IMR-90 (cell line): ENCODE data around the gene CCNJL. TPM values are rescaled to one million over a fixed set of nuclear protein-coding genes. Genes with fewer than 3 reads are reported as not detected.

Source experiments
- ATAC-seq: fragments of 200-7000 bp; cut with Tn5 transposase; 2 replicates; pipeline ENCODE4 v1.9.1; 2020; ENCODE audit warnings: low read depth, mild to moderate bottlenecking, moderate library complexity
- BruUV-seq: library from RNA; stranded (reverse); fragments of 400-500 nt; replicated peaks from 2 replicates; lab custom pipeline; 2021; lab: Mats Ljungman, UMichigan
- CTCF ChIA-PET: fragments of 300-600 bp; formaldehyde crosslinking; extraction: SDS; loops from one replicate; lab custom pipeline; 2021; ENCODE audit warnings: antibody characterized with exemption; lab: Yijun Ruan, JAX
- POLR2A ChIA-PET: fragments of 300-600 bp; sonication (Branson Sonifier 250); formaldehyde crosslinking; loops from one replicate; lab custom pipeline; 2022; ENCODE audit warnings: antibody characterized with exemption; ENCODE audit not compliant: unreplicated experiment; lab: Charles Lee
- DNase-seq: peaks from one replicate; pipeline ENCODE4 v3.0.0; 2013
- H2AFZ ChIP-seq: replicated peaks from 2 replicates; pipeline ENCODE3; 2013; ENCODE audit warnings: low read length, mild to moderate bottlenecking; ENCODE audit not compliant: poor library complexity
- H2AK5ac ChIP-seq: 2 replicates; pipeline ENCODE4 v1.6.1; 2013; ENCODE audit warnings: low read depth, low read length, inconsistent platforms
- H2AK9ac ChIP-seq: replicated peaks from 2 replicates; pipeline ENCODE3; 2013; ENCODE audit warnings: mild to moderate bottlenecking, low read depth, low read length, moderate library complexity; ENCODE audit not compliant: poor library complexity
- H2BK120ac ChIP-seq: 2 replicates; pipeline ENCODE4 v1.6.1; 2013; ENCODE audit warnings: low read depth, low read length, inconsistent platforms
- H2BK15ac ChIP-seq: 3 replicates; pipeline ENCODE4 v1.6.1; 2013; ENCODE audit warnings: low read depth, low read length, inconsistent platforms
- H2BK20ac ChIP-seq: 2 replicates; pipeline ENCODE4 v1.6.1; 2013; ENCODE audit warnings: low read depth, mild to moderate bottlenecking, inconsistent platforms, low read length, moderate library complexity
- H2BK5ac ChIP-seq: 2 replicates; pipeline ENCODE4 v1.6.1; 2013; ENCODE audit warnings: mild to moderate bottlenecking, low read depth, low read length, inconsistent platforms; ENCODE audit not compliant: poor library complexity, severe bottlenecking
- H3K14ac ChIP-seq: replicated peaks from 2 replicates; pipeline ENCODE4 v1.6.1; 2013; ENCODE audit warnings: low read depth, low read length, inconsistent platforms
- H3K18ac ChIP-seq: 2 replicates; pipeline ENCODE4 v1.6.1; 2013; ENCODE audit warnings: low read depth, low read length, control low read depth
- H3K23ac ChIP-seq: 2 replicates; pipeline ENCODE4 v1.6.1; 2013; ENCODE audit warnings: low read depth, low read length, inconsistent platforms
- H3K27ac ChIP-seq: 2 replicates; pipeline ENCODE4 v1.5.1; 2013; ENCODE audit warnings: mild to moderate bottlenecking, control low read depth, low read length; ENCODE audit not compliant: insufficient read depth
- H3K27me3 ChIP-seq: 2 replicates; pipeline ENCODE4 v1.6.1; 2013; ENCODE audit warnings: low read length; ENCODE audit not compliant: control insufficient read depth, insufficient read depth
- H3K36me3 ChIP-seq: 2 replicates; pipeline ENCODE4 v1.6.1; 2013; ENCODE audit warnings: low read length, mixed read lengths; ENCODE audit not compliant: control insufficient read depth, insufficient read depth
- H3K4ac ChIP-seq: 2 replicates; pipeline ENCODE4 v1.6.1; 2013; ENCODE audit warnings: low read depth, low read length, inconsistent platforms
- H3K4me1 ChIP-seq: 2 replicates; pipeline ENCODE4 v1.6.1; 2013; ENCODE audit warnings: low read length, mixed read lengths; ENCODE audit not compliant: control insufficient read depth, insufficient read depth
- H3K4me2 ChIP-seq: 2 replicates; pipeline ENCODE4 v1.6.1; 2013; ENCODE audit warnings: low read depth, mild to moderate bottlenecking, control low read depth, low read length, moderate library complexity
- H3K4me3 ChIP-seq: 2 replicates; pipeline ENCODE4 v1.5.1; 2013; ENCODE audit warnings: low read depth, mild to moderate bottlenecking, control low read depth, low read length, moderate library complexity; ENCODE audit not compliant: insufficient read depth
- H3K56ac ChIP-seq: 2 replicates; pipeline ENCODE4 v1.6.1; 2013; ENCODE audit warnings: low read length, inconsistent platforms; ENCODE audit not compliant: insufficient read depth; ENCODE audit errors: extremely low read depth
- H3K79me1 ChIP-seq, 2 experiments: 2 replicates each; pipeline ENCODE4 v1.6.1; 2013; ENCODE audit warnings: low read length in 2 of 2, inconsistent platforms in 1 of 2, low read depth in 1 of 2
- H3K9ac ChIP-seq: 2 replicates; pipeline ENCODE4 v1.6.1; 2013; ENCODE audit warnings: low read depth, low read length, control low read depth
- H3K9me1 ChIP-seq: 2 replicates; pipeline ENCODE4 v1.6.1; 2013; ENCODE audit warnings: low read length, inconsistent platforms; ENCODE audit not compliant: insufficient read depth
- H3K9me3 ChIP-seq: 2 replicates; pipeline ENCODE4 v1.6.1; 2013; ENCODE audit warnings: low read length; ENCODE audit not compliant: control insufficient read depth, insufficient read depth
- H4K20me1 ChIP-seq: 2 replicates; pipeline ENCODE4 v1.6.1; 2013; ENCODE audit warnings: low read length, inconsistent platforms; ENCODE audit not compliant: insufficient read depth
- H4K5ac ChIP-seq: 2 replicates; pipeline ENCODE4 v1.6.1; 2013; ENCODE audit warnings: mild to moderate bottlenecking, low read depth, low read length, control low read depth
- H4K8ac ChIP-seq, 2 experiments: 2 replicates each; pipeline ENCODE4 v1.6.1; 2013; ENCODE audit warnings: low read depth in 2 of 2, low read length in 2 of 2, control low read depth in 1 of 2, inconsistent platforms in 1 of 2
- H4K91ac ChIP-seq: 2 replicates; pipeline ENCODE4 v1.6.1; 2013; ENCODE audit warnings: low read depth, low read length, inconsistent platforms; ENCODE audit not compliant: insufficient read depth
- ELK1 ChIP-seq: fragments of 150-350 bp; IDR thresholded peaks from 2 replicates; pipeline ENCODE4 v1.6.1; 2016; ENCODE audit warnings: low read depth, mild to moderate bottlenecking, low read length, moderate library complexity, borderline replicate concordance
- WGBS, 2 experiments: methylation state at CpG; one replicate each; pipeline versions ENCODE4 v1.1.5 to v1.1.7; 2013; ENCODE audit warnings: missing lambda C conversion rate in 2 of 2; ENCODE audit not compliant: insufficient read length in 1 of 2; ENCODE audit errors: extremely low coverage in 2 of 2; 5-methylcytosine and 5-hydroxymethylcytosine counted together
- dilution Hi-C: fragments of 300-500 bp; cut with HindIII; formaldehyde crosslinking; loops from one replicate; pipeline ENCODE4 v1.14.3; 2018; ENCODE audit warnings: low sequenced_read_pairs; ENCODE audit not compliant: unreplicated experiment
- in situ Hi-C: fragments of 300-500 bp; cut with MboI; formaldehyde crosslinking; loops from 3 replicates; pipeline ENCODE4 v1.14.3; 2019; ENCODE audit warnings: low sequenced_read_pairs, inconsistent platforms, mixed read lengths
- intact Hi-C: fragments of 100-400 bp; cut with micrococcal nuclease; formaldehyde crosslinking; loops from 2 replicates; pipeline ENCODE4 v1.10.0; 2022
- polyA plus RNA-seq, 3 experiments: library from polyadenylated mRNA; depleted of rRNA; stranded (reverse); fragments of >200 nt; gene quantifications; 2 replicates each; pipeline ENCODE4 v1.2.3, GENCODE V29; 2012; ENCODE audit warnings: low replicate concordance in 1 of 3
- total RNA-seq: library from RNA; depleted of rRNA; stranded (reverse); fragments of >200 nt; gene quantifications from 2 replicates; pipeline ENCODE4 v1.2.3, GENCODE V29; 2012

The CCNJL gene
- total and polyA plus RNA-seq, 2 of the 4 experiments (the other 2 are of a cell fraction) = 2.0 to 3.8 TPM

DNA sequence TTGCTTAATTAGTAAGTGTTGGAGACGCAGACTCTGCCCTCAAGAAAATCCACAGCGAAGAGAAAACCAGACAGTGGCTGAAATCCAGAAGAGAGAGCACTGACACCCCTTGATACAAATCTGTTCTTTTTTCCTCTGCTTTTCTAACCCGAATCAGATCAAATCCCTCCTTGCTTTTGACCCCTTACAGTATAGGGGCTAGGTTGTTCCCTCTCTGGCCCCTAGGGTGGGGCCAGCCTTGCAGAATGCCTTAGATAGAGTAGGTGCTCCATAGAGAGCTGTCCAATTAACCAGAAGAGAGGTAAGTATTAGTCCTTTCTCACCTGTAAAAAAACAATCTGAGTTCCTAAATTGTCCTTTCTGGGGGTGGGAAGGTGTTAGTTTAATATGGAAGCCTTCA is 47.9 kb upstream of the CCNJL start:
- BruUV-seq = no TSS peak
- no peak for ATAC-seq
- dilution Hi-C loops = loop anchor here (25.0 kb wide), 1 partner anchor 348 kb away; the partner anchor contains the start of gene TTC1

More for the DNA sequence above, 47.9 kb upstream of the CCNJL start:
- no peaks in the 10 kb centered on the region for H3K9me3 ChIP-seq
- no peak for TF ChIP-seq ELK1
- H3K18ac ChIP-seq = no peak overlapping the region
- no peak overlapping the region for H2AFZ ChIP-seq
- WGBS, 2 experiments = no CpG with 5 or more reads among the region's 3 CpGs
- in situ Hi-C loops (no loop called here), intact Hi-C loops (no loop called here)
- no peak overlapping the region for H3K4me3 ChIP-seq
- H4K5ac ChIP-seq = no peak overlapping the region
- H2AK9ac ChIP-seq = no peak overlapping the region
- H2BK20ac ChIP-seq = no peak overlapping the region
- H3K9me1 ChIP-seq = no peaks in the 10 kb centered on the region; the same call in 1 of the 2 replicates
- CTCF ChIA-PET = no interaction called here
- no peak overlapping the region for H2BK5ac ChIP-seq
- H4K8ac ChIP-seq = no peak overlapping the region
- DNase-seq = no peak
- H3K27ac ChIP-seq = no peak overlapping the region
- no peak overlapping the region for H3K23ac ChIP-seq
- H3K56ac ChIP-seq = no peak overlapping the region
- H3K9ac ChIP-seq = no peak overlapping the region
- no peaks in the 10 kb centered on the region for H3K36me3 ChIP-seq
- no peak overlapping the region for H2AK5ac ChIP-seq
- no peak overlapping the region for H2BK120ac ChIP-seq
- no peak overlapping the region for H2BK15ac ChIP-seq
- H4K91ac ChIP-seq = no peak overlapping the region
- no peaks in the 10 kb centered on the region for H4K20me1 ChIP-seq
- H3K14ac ChIP-seq = no peak overlapping the region
- no peak overlapping the region for H3K4ac ChIP-seq
- POLR2A ChIA-PET = interaction anchor here (0.6 kb wide), 1 partner anchor 306 kb away, joined by 3 read pairs; no protein-coding TSS in a partner anchor
- no peaks in the 10 kb centered on the region for H3K27me3 ChIP-seq
- no peaks in the 10 kb centered on the region for H3K79me1 ChIP-seq
- no peak overlapping the region for H3K4me2 ChIP-seq
- peaks cover 2% of the 10 kb centered on the region; the same call in 1 of the 2 replicates for H3K4me1 ChIP-seq
